Nephron progenitor cell (in vitro differentiated cells): ENCODE measurements around the gene TMEM72.
"Not testable (repeated sequence)": the region's sequence is repeated elsewhere in the genome, so short reads cannot be mapped to it uniquely, and the experiment has no call there.

Source experiments
- DNase-seq: peaks from one replicate; pipeline ENCODE4 v3.0.0; 2021
- H3K27ac Mint-ChIP-seq: 2 replicates; pipeline ENCODE4 v1.8.0; 2021; ENCODE audit warnings: mild to moderate bottlenecking, moderate library complexity, mixed read lengths
- H3K27me3 Mint-ChIP-seq: 2 replicates; pipeline ENCODE4 v1.8.0; 2021; ENCODE audit warnings: mild to moderate bottlenecking, low read depth, mixed read lengths; ENCODE audit not compliant: poor library complexity
- H3K36me3 Mint-ChIP-seq: 2 replicates; pipeline ENCODE4 v1.8.0; 2021; ENCODE audit warnings: low read depth, mixed read lengths
- H3K4me1 Mint-ChIP-seq: 2 replicates; pipeline ENCODE4 v1.8.0; 2021; ENCODE audit warnings: mixed read lengths
- H3K4me3 Mint-ChIP-seq: 2 replicates; pipeline ENCODE4 v1.8.0; 2021; ENCODE audit warnings: mild to moderate bottlenecking, moderate library complexity, mixed read lengths
- H3K9me3 Mint-ChIP-seq: 2 replicates; pipeline ENCODE4 v1.8.0; 2021; ENCODE audit warnings: mild to moderate bottlenecking, moderate library complexity, mixed read lengths
- TF ChIP-seq, protein P1 (sequence below): fragments of 200-600 bp; sonication (generic); IDR thresholded peaks from 2 replicates; pipeline ENCODE4 v1.5.0; 2021; ENCODE audit warnings: antibody characterized with exemption

TMEM72 gene

GRCh38 chr10:44864637-44865288 is 46.4 kb upstream of the TMEM72 start:
- peak; percentile 99 for DNase-seq
- H3K4me1 Mint-ChIP-seq: peaks cover 54% of the 10 kb centered on the region
- H3K27ac Mint-ChIP-seq: peak overlapping the region; percentile 92
- peaks cover 39% of the 10 kb centered on the region for H3K27me3 Mint-ChIP-seq
- H3K9me3 Mint-ChIP-seq: peaks cover 18% of the 10 kb centered on the region
- peak overlapping the region; percentile 81 for H3K4me3 Mint-ChIP-seq
- TF ChIP-seq, protein P1, sequence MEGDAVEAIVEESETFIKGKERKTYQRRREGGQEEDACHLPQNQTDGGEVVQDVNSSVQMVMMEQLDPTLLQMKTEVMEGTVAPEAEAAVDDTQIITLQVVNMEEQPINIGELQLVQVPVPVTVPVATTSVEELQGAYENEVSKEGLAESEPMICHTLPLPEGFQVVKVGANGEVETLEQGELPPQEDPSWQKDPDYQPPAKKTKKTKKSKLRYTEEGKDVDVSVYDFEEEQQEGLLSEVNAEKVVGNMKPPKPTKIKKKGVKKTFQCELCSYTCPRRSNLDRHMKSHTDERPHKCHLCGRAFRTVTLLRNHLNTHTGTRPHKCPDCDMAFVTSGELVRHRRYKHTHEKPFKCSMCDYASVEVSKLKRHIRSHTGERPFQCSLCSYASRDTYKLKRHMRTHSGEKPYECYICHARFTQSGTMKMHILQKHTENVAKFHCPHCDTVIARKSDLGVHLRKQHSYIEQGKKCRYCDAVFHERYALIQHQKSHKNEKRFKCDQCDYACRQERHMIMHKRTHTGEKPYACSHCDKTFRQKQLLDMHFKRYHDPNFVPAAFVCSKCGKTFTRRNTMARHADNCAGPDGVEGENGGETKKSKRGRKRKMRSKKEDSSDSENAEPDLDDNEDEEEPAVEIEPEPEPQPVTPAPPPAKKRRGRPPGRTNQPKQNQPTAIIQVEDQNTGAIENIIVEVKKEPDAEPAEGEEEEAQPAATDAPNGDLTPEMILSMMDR: peak; percentile 91
- peaks cover 6% of the 10 kb centered on the region for H3K36me3 Mint-ChIP-seq

DNA sequence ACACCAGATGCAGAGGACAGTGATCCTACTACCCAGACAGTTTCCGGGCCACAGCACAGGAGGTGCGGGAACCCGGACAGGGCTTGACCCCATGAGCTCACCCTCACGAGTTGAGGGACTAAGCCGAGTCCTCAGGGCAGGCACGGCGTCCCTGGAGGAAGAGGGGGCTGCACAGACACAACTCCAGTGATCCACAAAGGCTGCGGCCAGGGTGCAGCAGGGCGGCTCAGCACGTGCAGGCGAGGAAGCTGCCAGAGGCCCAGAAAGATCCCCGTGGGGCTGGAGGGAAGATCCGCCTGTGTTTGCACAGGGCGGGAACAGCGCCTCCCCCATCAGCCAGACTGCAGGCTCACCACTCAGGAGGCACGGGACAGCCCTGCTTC is 45.9 kb upstream of the TMEM72 start:
- Mint-ChIP-seq H3K9me3 (peaks cover 18% of the 10 kb centered on the region), H3K4me3 (no peak overlapping the region), H3K27ac (no peak overlapping the region), H3K4me1 (peaks cover 56% of the 10 kb centered on the region), H3K27me3 (peaks cover 38% of the 10 kb centered on the region), H3K36me3 (peaks cover 6% of the 10 kb centered on the region)
- no peak for DNase-seq
- TF ChIP-seq, protein P1: no peak

GRCh38 chr10:44866367-44866766 is 44.8 kb upstream of the TMEM72 start:
- not testable (repeated sequence) for DNase-seq, H3K4me3 Mint-ChIP-seq, H3K27ac Mint-ChIP-seq, H3K36me3 Mint-ChIP-seq
- H3K27me3 Mint-ChIP-seq: peaks cover 35% of the 10 kb centered on the region
- H3K4me1 Mint-ChIP-seq: peaks cover 48% of the 10 kb centered on the region
- H3K9me3 Mint-ChIP-seq: peaks cover 18% of the 10 kb centered on the region

DNA sequence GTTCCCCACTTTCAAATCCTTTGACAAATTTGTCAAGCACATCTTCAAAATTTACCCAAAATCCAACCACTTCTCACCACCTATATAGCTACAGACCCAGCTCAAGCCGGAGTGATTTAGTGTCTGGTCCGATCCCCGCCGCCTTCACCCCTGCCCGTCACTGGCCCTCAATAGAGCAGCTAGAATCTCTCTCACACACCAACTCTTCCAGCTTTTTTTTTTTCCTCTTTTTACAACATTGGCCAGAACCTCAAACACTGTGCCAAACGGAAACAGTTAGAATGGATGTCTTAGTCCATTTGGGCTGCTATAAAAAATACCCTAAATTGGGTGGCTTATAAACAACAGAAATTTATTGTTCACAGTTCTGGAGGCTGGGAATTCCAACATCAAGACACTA is 41.1 kb upstream of the TMEM72 start:
- TF ChIP-seq, protein P1: no peak
- Mint-ChIP-seq H3K27me3 (peaks cover 15% of the 10 kb centered on the region), H3K9me3 (peaks cover 16% of the 10 kb centered on the region), H3K36me3 (peaks cover 6% of the 10 kb centered on the region), H3K4me3 (no peak overlapping the region), H3K4me1 (peaks cover 27% of the 10 kb centered on the region), H3K27ac (no peak overlapping the region)
- DNase-seq: no peak

DNA sequence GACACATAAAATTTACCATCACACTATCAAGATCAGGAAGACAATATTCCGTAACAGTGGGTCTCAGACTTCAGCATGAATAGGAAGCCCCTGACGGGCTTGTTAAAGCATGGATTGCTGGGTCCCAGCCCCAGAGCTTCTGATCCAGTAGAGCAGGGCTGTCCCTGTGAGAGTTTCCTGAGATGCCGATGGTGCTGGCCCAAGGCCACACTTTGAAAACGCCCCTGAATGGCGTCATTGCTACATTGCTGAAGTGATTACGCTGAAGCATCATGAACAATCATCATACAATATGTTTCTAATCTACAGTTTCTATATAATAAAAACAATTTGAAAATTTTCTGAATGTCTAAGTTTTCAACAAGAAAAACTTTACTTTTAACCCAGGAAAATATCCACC is 38.0 kb upstream of the TMEM72 start:
- Mint-ChIP-seq H3K27ac (no peak overlapping the region), H3K36me3 (no peaks in the 10 kb centered on the region), H3K27me3 (peaks cover 3% of the 10 kb centered on the region), H3K9me3 (no peaks in the 10 kb centered on the region), H3K4me1 (peaks cover 45% of the 10 kb centered on the region), H3K4me3 (no peak overlapping the region)
- TF ChIP-seq, protein P1: no peak
- no peak for DNase-seq

- no peak overlapping the region for H3K27ac Mint-ChIP-seq
Measured at GRCh38 chr10:44874166-44874565, 37.0 kb upstream of the TMEM72 start.

More at GRCh38 chr10:44874166-44874565, 37.0 kb upstream of the TMEM72 start:
- Mint-ChIP-seq H3K4me1 (peaks cover 50% of the 10 kb centered on the region), H3K27me3 (peaks cover 3% of the 10 kb centered on the region), H3K36me3 (no peaks in the 10 kb centered on the region), H3K9me3 (no peaks in the 10 kb centered on the region), H3K4me3 (no peak overlapping the region)
- TF ChIP-seq, protein P1: no peak
- no peak for DNase-seq
